Gastrocnemius medialis (tissue), 4 donors: ENCODE data around the gene GRIK3. TPM values are rescaled to one million over a fixed set of nuclear protein-coding genes. Genes with fewer than 3 reads are reported as not detected.

Source experiments
- ATAC-seq, 2 donors: fragments of 150-250 bp; one replicate each; pipeline ENCODE4 v1.9.1; 2016
- DNase-seq, 2 donors: peaks; one replicate each; pipeline ENCODE4 v3.0.0-alpha.2; 2019
- H3K27ac ChIP-seq, 4 donors: fragments of 200-600 bp; sonication (generic); 1 replicate in 1 of 4; 2 replicates in 3 of 4; pipeline ENCODE4 v1.5.1; 2016 to 2018; ENCODE audit warnings: mild to moderate bottlenecking in 2 of 4, moderate library complexity in 1 of 4
- H3K27me3 ChIP-seq, 3 donors: fragments of 200-600 bp; sonication (generic) in 2 of 3; 1 replicate in 1 of 3; 2 replicates in 2 of 3; pipeline versions ENCODE4 v1.5.1 to v1.6.0; 2016 to 2019; ENCODE audit warnings: mild to moderate bottlenecking in 1 of 3, moderate library complexity in 1 of 3
- H3K36me3 ChIP-seq, 2 donors: fragments of 200-600 bp; sonication (generic) in 1 of 2; one replicate each; pipeline ENCODE4 v1.5.1; 2017 to 2018
- H3K4me1 ChIP-seq, 2 donors: fragments of 200-600 bp; sonication (generic) in 1 of 2; one replicate each; pipeline ENCODE4 v1.5.1; 2016 to 2017; ENCODE audit warnings: mild to moderate bottlenecking in 2 of 2
- H3K4me3 ChIP-seq, 4 donors: fragments of 200-600 bp; sonication (generic) in 3 of 4; 1 replicate in 1 of 4; 2 replicates in 3 of 4; pipeline ENCODE4 v1.5.1; 2016 to 2019; ENCODE audit warnings: mild to moderate bottlenecking in 2 of 4
- H3K9me3 ChIP-seq, 3 donors: fragments of 200-600 bp; sonication (generic) in 2 of 3; 1 replicate in 1 of 3; 2 replicates in 2 of 3; pipeline ENCODE4 v1.5.1; 2016 to 2019
- POLR2A ChIP-seq, 2 donors: fragments of 450-650 bp; IDR thresholded peaks; one replicate each; pipeline ENCODE4 v1.6.1; 2017; ENCODE audit warnings: antibody characterized with exemption in 2 of 2, mild to moderate bottlenecking in 2 of 2, moderate library complexity in 2 of 2
- in situ Hi-C, 4 donors: fragments of 200-750 bp; cut with MboI; loops; one replicate each; pipeline versions ENCODE4 v1.15.0 to v1.8.0; 2017; ENCODE audit warnings: low sequenced_read_pairs in 4 of 4
- intact Hi-C: fragments of 100-400 bp; cut with DNase I; formaldehyde crosslinking; loops from one replicate; pipeline ENCODE4 v1.15.1; 2023; ENCODE audit warnings: low total_unique reads
- total RNA-seq, 4 donors: library from RNA; depleted of rRNA; stranded (reverse); fragments of >200 nt; gene quantifications; one replicate each; pipeline versions ENCODE4 v1.1.0 to v1.2.3, GENCODE V29; 2016
- TF ChIP-seq, protein P1 (sequence below), 5 experiments: fragments of 450-650 bp in 3 of 5; fragments of 200-600 bp in 2 of 5; sonication (generic) in 2 of 5; IDR thresholded peaks in 4 of 5; conservative IDR thresholded peaks in 1 of 5; 1 replicate in 4 of 5; 2 replicates in 1 of 5; pipeline ENCODE4 v1.5.1; 2016 to 2019; ENCODE audit warnings: antibody characterized with exemption in 5 of 5, mild to moderate bottlenecking in 3 of 5, moderate library complexity in 3 of 5

Gene GRIK3
- total RNA-seq, 4 donors from 2014 or later, result 0.13 to 0.22 (median 0.13) TPM; not detected in 1

DNA sequence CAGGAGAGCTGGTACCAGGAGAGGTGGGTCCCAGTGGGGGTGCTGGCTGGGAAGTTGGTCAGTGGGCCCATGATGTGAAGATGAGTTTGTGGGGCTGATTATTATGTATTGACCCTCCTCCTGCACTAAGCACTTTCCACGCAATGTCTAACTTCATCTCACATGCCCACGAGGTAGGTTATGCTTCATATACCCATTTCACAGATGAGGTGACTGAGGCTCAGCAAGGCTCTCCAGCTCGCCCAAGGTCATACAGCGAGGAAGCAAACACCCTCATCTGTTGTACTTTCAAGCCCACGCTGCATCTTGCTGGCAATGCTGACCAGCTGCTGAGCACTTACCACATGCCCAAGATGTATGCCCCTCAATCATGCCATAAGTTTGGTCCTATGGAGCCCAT, 175.8 kb downstream of the GRIK3 start:
- TF ChIP-seq, protein P1, sequence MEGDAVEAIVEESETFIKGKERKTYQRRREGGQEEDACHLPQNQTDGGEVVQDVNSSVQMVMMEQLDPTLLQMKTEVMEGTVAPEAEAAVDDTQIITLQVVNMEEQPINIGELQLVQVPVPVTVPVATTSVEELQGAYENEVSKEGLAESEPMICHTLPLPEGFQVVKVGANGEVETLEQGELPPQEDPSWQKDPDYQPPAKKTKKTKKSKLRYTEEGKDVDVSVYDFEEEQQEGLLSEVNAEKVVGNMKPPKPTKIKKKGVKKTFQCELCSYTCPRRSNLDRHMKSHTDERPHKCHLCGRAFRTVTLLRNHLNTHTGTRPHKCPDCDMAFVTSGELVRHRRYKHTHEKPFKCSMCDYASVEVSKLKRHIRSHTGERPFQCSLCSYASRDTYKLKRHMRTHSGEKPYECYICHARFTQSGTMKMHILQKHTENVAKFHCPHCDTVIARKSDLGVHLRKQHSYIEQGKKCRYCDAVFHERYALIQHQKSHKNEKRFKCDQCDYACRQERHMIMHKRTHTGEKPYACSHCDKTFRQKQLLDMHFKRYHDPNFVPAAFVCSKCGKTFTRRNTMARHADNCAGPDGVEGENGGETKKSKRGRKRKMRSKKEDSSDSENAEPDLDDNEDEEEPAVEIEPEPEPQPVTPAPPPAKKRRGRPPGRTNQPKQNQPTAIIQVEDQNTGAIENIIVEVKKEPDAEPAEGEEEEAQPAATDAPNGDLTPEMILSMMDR (IDR thresholded peaks at IDR 0.05 in 4 of 5, conservative IDR thresholded peaks at IDR 0.05 in 1 of 5), result no peak
- no peak for TF ChIP-seq POLR2A (IDR thresholded peaks at IDR 0.05)
- H3K36me3 ChIP-seq, result no peaks in the 10 kb centered on the region
- no peak overlapping the region for H3K4me3 ChIP-seq
- H3K27me3 ChIP-seq, result peaks cover 0 to 12% (median 0%) of the 10 kb centered on the region in 3 donors
- intact Hi-C loops (no loop called here), in situ Hi-C loops (no loop called here)
- H3K9me3 ChIP-seq, result no peaks in the 10 kb centered on the region
- no peaks in the 10 kb centered on the region for H3K4me1 ChIP-seq
- DNase-seq, result no peak
- no peak for ATAC-seq
- H3K27ac ChIP-seq, result no peak overlapping the region

DNA sequence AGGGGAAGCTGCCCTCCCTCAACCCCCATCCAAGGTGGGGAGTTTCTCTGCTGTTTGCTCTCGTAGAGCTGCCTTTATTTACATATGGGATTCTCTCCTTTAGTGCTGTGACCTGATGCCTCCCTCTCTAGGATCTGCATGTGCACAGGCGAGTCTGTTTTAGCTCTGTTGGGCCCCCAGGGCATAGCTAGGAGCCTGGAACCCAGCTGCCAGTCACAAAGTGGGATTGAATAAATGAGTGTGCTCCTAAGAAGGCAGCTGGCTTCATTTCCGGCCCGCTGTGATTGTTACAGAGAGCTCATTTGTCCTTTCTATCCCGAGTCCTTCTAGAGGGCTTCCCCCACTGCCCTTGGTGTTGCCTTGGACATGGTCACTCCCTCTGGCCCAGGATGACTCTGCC, 176.6 kb downstream of the GRIK3 start:
- Histone ChIP-seq H3K9me3 (no peaks in the 10 kb centered on the region), H3K4me3 (no peak overlapping the region), H3K4me1 (no peaks in the 10 kb centered on the region), H3K27ac (no peak overlapping the region), H3K36me3 (no peaks in the 10 kb centered on the region), H3K27me3 (peaks cover 0 to 8% (median 0%) of the 10 kb centered on the region in 3 donors)
- intact Hi-C loops (no loop called here), in situ Hi-C loops (no loop called here)
- TF ChIP-seq, protein P1 (IDR thresholded peaks at IDR 0.05 in 4 of 5, conservative IDR thresholded peaks at IDR 0.05 in 1 of 5), result no peak
- no peak for TF ChIP-seq POLR2A (IDR thresholded peaks at IDR 0.05)
- ATAC-seq (no peak), DNase-seq (no peak)

GRCh38 chr1:36855699-36856494, 178.4 kb downstream of the GRIK3 start:
- in situ Hi-C loops, result no loop called here
- ATAC-seq (no peak), DNase-seq (no peak)
- no peaks in the 10 kb centered on the region for H3K9me3 ChIP-seq
- H3K27me3 ChIP-seq, result peaks cover 0 to 10% (median 0%) of the 10 kb centered on the region in 3 donors
- no peak overlapping the region for H3K4me3 ChIP-seq
- intact Hi-C loops, result no loop called here
- TF ChIP-seq, protein P1 (IDR thresholded peaks at IDR 0.05 in 4 of 5, conservative IDR thresholded peaks at IDR 0.05 in 1 of 5), result no peak
- TF ChIP-seq POLR2A (IDR thresholded peaks at IDR 0.05), result no peak
- no peak overlapping the region for H3K27ac ChIP-seq
- H3K4me1 ChIP-seq, result no peaks in the 10 kb centered on the region
- no peaks in the 10 kb centered on the region for H3K36me3 ChIP-seq

- in situ Hi-C loops, result no loop called here
- intact Hi-C loops, result no loop called here
- Histone ChIP-seq H3K9me3 (no peaks in the 10 kb centered on the region), H3K27ac (no peak overlapping the region), H3K27me3 (peaks cover 0 to 8% (median 4%) of the 10 kb centered on the region in 3 donors), H3K36me3 (no peaks in the 10 kb centered on the region), H3K4me1 (no peaks in the 10 kb centered on the region), H3K4me3 (no peak overlapping the region)
- DNase-seq, result no peak
- TF ChIP-seq, protein P1 (IDR thresholded peaks at IDR 0.05 in 4 of 5, conservative IDR thresholded peaks at IDR 0.05 in 1 of 5), result no peak
- no peak for ATAC-seq
These were observed 180.7 kb downstream of the GRIK3 start for GRCh38 chr1:36853638-36854037.
